HL-60 (cell line): ENCODE results near the gene PIGV.

ENCODE experiments used
- GABPA ChIP-seq: IDR thresholded peaks from 2 replicates; pipeline ENCODE4 v1.6.1; 2012; ENCODE audit warnings: low read depth
- POLR2AphosphoS5 ChIP-seq: IDR thresholded peaks from 2 replicates; pipeline ENCODE4 v1.6.1; 2012; ENCODE audit warnings: low read depth
- TF ChIP-seq, protein P1 (sequence below): IDR thresholded peaks from one replicate; pipeline ENCODE4 v1.5.1; 2011; ENCODE audit warnings: low read length, control low read depth, inconsistent platforms; ENCODE audit not compliant: insufficient read depth
- TF ChIP-seq, protein P2 (sequence below): IDR thresholded peaks from 2 replicates; pipeline ENCODE4 v1.6.1; 2012; ENCODE audit warnings: low read depth; ENCODE audit not compliant: insufficient replicate concordance

DNA sequence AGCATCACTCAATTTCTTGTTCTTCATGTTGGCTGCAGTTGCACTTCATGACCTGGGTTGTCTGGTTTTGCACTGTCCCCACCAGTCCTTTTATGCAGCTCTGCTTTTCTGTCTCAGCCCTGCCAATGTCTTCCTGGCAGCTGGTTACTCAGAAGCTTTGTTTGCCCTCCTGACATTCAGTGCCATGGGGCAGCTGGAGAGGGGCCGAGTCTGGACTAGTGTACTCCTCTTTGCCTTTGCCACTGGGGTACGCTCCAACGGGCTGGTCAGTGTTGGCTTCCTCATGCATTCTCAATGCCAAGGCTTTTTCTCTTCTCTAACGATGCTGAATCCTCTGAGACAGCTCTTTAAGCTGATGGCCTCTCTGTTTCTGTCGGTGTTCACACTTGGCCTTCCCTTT, 6.6 kb downstream of the PIGV start:
- TF ChIP-seq, protein P1, sequence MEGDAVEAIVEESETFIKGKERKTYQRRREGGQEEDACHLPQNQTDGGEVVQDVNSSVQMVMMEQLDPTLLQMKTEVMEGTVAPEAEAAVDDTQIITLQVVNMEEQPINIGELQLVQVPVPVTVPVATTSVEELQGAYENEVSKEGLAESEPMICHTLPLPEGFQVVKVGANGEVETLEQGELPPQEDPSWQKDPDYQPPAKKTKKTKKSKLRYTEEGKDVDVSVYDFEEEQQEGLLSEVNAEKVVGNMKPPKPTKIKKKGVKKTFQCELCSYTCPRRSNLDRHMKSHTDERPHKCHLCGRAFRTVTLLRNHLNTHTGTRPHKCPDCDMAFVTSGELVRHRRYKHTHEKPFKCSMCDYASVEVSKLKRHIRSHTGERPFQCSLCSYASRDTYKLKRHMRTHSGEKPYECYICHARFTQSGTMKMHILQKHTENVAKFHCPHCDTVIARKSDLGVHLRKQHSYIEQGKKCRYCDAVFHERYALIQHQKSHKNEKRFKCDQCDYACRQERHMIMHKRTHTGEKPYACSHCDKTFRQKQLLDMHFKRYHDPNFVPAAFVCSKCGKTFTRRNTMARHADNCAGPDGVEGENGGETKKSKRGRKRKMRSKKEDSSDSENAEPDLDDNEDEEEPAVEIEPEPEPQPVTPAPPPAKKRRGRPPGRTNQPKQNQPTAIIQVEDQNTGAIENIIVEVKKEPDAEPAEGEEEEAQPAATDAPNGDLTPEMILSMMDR: no peak
- TF ChIP-seq POLR2AphosphoS5 (no peak), GABPA (no peak)
- TF ChIP-seq, protein P2, sequence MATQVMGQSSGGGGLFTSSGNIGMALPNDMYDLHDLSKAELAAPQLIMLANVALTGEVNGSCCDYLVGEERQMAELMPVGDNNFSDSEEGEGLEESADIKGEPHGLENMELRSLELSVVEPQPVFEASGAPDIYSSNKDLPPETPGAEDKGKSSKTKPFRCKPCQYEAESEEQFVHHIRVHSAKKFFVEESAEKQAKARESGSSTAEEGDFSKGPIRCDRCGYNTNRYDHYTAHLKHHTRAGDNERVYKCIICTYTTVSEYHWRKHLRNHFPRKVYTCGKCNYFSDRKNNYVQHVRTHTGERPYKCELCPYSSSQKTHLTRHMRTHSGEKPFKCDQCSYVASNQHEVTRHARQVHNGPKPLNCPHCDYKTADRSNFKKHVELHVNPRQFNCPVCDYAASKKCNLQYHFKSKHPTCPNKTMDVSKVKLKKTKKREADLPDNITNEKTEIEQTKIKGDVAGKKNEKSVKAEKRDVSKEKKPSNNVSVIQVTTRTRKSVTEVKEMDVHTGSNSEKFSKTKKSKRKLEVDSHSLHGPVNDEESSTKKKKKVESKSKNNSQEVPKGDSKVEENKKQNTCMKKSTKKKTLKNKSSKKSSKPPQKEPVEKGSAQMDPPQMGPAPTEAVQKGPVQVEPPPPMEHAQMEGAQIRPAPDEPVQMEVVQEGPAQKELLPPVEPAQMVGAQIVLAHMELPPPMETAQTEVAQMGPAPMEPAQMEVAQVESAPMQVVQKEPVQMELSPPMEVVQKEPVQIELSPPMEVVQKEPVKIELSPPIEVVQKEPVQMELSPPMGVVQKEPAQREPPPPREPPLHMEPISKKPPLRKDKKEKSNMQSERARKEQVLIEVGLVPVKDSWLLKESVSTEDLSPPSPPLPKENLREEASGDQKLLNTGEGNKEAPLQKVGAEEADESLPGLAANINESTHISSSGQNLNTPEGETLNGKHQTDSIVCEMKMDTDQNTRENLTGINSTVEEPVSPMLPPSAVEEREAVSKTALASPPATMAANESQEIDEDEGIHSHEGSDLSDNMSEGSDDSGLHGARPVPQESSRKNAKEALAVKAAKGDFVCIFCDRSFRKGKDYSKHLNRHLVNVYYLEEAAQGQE: no peak
